Stomach (tissue), 4 donors: ENCODE data around the gene APP.

Source experiments
- CTCF ChIP-seq, 7 experiments: fragments of 450-650 bp in 4 of 7; fragments of 200-600 bp in 3 of 7; sonication (generic) in 3 of 7; IDR thresholded peaks; one replicate each; pipeline ENCODE4 v1.5.1; 2016 to 2019; ENCODE audit warnings: antibody characterized with exemption in 7 of 7, control low read depth in 2 of 7, mild to moderate bottlenecking in 1 of 7
- EP300 ChIP-seq: sonication (generic); formaldehyde crosslinking; IDR thresholded peaks from one replicate; pipeline ENCODE4 v1.6.1; 2017; ENCODE audit warnings: antibody characterized with exemption
- POLR2A ChIP-seq, 4 donors: fragments of 450-650 bp; IDR thresholded peaks; one replicate each; pipeline ENCODE4 v1.6.1; 2016; ENCODE audit warnings: antibody characterized with exemption in 4 of 4, control low read depth in 2 of 4, mild to moderate bottlenecking in 1 of 4, moderate library complexity in 1 of 4
- POLR2AphosphoS5 ChIP-seq, 3 donors: sonication (generic); formaldehyde crosslinking; IDR thresholded peaks; one replicate each; pipeline ENCODE4 v1.6.1; 2016; ENCODE audit warnings: antibody characterized with exemption in 3 of 3

DNA sequence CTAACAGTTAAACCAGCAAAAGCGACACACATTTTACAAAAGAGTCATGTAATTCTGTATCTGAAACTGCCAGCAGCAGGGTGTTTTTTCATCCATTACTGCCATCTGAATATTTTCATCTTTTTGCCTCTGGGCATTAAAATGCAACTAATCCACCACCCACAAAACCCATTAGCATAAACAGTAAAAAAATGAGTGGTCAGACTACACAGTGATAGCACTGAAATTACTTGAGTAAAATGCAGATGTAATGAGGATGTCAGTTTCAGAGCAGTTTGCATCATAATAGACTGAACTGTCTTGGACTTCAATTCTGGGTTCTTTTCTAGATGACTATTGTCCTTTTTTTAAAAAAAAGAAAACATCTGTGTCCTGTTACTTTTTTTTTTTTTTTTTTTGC lies 303.5 kb downstream of the APP start:
- no peak for TF ChIP-seq CTCF (IDR thresholded peaks at IDR 0.05)
- TF ChIP-seq POLR2AphosphoS5 (IDR thresholded peaks at IDR 0.05) = no peak
- no peak for TF ChIP-seq POLR2A (IDR thresholded peaks at IDR 0.05)
- TF ChIP-seq EP300 = no peak
